HG03139 (cell line): ENCODE data around the gene PARP12.

ENCODE experiments used
- ATAC-seq: cut with Tn5 transposase; IDR thresholded peaks from one replicate; pipeline ENCODE4 v1.9.1; 2021; ENCODE audit not compliant: unreplicated experiment

Gene PARP12

GRCh38 chr7:140015471-140015970, 47.2 kb downstream of the PARP12 start:
- ATAC-seq: no peak

- ATAC-seq: no peak
These were observed 48.6 kb downstream of the PARP12 start for GRCh38 chr7:140014123-140014522.

- no peak for ATAC-seq
These were observed 49.1 kb downstream of the PARP12 start for GRCh38 chr7:140013676-140014075.

GRCh38 chr7:140010194-140010895, 52.4 kb downstream of the PARP12 start:
- no peak for ATAC-seq

- ATAC-seq: no peak
These were observed 53.0 kb downstream of the PARP12 start for GRCh38 chr7:140009735-140010134.

GRCh38 chr7:140008755-140009610, 53.8 kb downstream of the PARP12 start:
- ATAC-seq: no peak

- no peak for ATAC-seq
These were observed 55.6 kb downstream of the PARP12 start for GRCh38 chr7:140007051-140007690.

- no peak for ATAC-seq
These were observed 56.2 kb downstream of the PARP12 start for GRCh38 chr7:140006600-140006999.

GRCh38 chr7:140005754-140006503, 56.8 kb downstream of the PARP12 start:
- ATAC-seq: no peak

- ATAC-seq: no peak
These were observed 57.4 kb downstream of the PARP12 start for GRCh38 chr7:140005341-140005740.

GRCh38 chr7:140004672-140005071, 58.1 kb downstream of the PARP12 start:
- ATAC-seq: no peak

GRCh38 chr7:140003913-140004382, 58.8 kb downstream of the PARP12 start:
- ATAC-seq: no peak

- ATAC-seq: no peak
These were observed 62.0 kb downstream of the PARP12 start for GRCh38 chr7:140000666-140001268.

- no peak for ATAC-seq
These were observed 63.2 kb downstream of the PARP12 start for GRCh38 chr7:139999516-139999915.

- no peak for ATAC-seq
These were observed 64.2 kb downstream of the PARP12 start for GRCh38 chr7:139998572-139998971.

GRCh38 chr7:139995017-139995915, 67.5 kb downstream of the PARP12 start:
- ATAC-seq: no peak

- ATAC-seq: no peak
These were observed 68.4 kb downstream of the PARP12 start for GRCh38 chr7:139994356-139994755.

GRCh38 chr7:139993592-139993991, 69.2 kb downstream of the PARP12 start:
- no peak for ATAC-seq

GRCh38 chr7:139993169-139993568, 69.6 kb downstream of the PARP12 start:
- ATAC-seq: no peak
